AG20443 (cell line): Measurements from ENCODE around the gene C1QTNF4.
"Not testable (repeated sequence)": the region's sequence is repeated elsewhere in the genome, so short reads cannot be mapped to it uniquely, and the experiment has no call there.

Experiments used
- DNase-seq: peaks from one replicate; pipeline ENCODE4 v3.0.0; 2012; ENCODE audit warnings: low spot score, mixed read lengths

C1QTNF4 gene

DNA sequence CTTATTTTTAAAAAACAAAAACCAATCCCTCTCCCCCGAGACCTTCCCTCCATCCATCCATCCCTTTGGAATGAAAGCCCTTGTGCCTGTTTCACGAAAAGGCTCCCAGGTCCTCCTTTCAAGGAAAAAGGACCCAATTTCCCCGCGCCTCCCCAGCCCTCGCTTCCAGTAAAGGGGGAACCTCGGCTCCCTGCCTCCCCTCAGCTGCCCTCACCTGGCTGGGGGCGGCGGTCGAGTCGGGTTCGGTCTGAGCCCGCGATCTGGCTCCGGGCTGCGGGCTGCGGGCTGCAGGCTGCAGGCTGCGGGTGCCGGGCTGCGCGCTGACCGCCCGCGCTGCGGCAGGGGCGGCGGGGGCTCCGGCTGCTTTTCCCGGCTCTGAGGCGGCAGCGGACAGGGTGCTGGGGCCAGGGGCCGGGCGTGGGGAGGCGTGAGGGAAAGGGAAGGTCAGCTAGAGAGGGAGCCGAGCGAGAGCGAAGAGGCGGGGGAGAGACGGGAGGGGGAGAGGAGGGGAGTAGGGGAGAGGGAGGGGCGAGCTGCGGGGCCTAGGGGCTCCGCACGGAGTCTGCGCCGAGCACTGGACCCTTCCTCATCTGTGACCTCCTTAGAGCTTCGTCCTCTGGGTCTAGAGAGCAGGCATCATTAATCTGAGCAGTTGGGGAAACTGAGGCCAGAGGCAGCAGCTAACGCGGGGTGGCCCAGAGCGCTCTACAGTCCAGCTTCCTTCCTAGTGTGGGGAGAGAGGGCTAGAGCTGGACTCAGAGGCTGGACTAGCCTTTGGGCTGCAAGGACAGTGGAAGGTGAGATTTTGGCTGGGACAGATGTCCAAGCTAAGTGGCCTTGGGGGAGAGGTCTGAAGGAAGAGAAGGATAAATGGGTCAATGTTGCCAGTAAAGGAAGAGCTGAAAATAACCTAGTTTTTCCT lies at the start of gene C1QTNF4:
Gene C1QTNF4 (minus strand): TSS at position 478 of the 922 bp plus-strand sequence. CDS start 3,601 bp downstream, outside the sequence.
- no peak for DNase-seq

DNA sequence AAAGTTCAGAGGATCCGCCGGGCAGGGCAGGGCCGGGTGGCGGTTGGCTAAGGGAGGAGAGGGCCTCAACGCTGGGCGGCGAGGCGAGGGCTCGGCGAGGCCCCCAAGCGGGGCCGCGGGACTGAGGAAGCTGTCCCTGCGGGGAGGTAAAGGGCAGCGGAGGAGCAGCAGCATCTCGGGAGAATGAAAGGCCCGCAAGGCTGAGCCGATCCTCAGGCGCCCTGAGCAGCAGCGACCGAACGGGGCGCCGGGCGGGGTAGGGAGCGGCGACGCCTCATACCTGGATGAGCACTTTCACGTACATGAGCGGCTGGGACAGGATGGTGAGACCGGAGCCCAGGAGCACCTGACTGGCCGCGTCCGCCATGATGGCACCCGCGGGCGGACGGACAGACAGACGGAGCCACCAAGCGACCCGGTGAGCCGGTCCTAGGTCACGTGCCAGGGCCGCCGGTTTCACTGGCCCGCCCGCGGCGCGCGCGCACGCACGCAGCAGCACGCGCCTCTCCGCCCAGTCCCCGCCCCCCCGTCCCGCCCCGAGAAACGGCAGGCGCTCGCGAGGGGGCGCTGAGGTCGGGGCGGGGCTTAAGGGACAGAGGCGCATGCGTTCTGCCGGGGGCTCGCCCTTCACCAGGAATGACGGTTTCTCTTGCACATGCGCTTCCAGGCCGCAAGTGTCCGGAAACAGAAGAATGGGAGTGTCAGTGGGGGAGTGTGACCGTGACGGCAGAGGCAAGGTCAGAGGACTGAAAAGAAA lies 48.1 kb upstream of the C1QTNF4 start, which contains the start of gene MTCH2:
Gene MTCH2 (minus strand): TSS at position 461 of the 757 bp plus-strand sequence. CDS start 94 bp downstream, at position 367.
- DNase-seq, result peak; percentile 100

DNA sequence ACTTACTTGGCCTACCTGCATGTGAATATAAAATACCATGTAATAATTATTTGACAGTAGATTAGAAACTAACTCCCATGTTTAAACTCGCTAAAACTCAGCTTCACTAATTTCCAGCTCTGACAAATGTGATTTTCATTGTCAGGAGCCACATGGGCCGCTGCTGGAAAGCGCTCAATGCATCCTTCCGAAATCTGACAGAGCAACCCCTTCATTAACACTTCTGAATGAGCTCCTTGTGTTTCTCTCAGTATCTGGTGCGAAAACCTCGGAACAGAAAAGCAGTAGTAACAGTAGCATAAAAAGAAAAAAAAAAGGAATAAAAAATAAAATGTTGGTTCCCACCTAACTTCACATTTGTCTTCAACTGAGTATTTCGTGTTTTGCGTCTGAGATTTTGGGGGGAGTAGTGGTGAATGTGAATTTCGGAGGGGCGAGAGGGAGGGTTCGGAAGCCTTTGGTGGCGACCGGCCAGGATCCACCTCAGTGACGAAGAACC lies 47.4 kb upstream of the C1QTNF4 start:
- DNase-seq, result no peak

DNA sequence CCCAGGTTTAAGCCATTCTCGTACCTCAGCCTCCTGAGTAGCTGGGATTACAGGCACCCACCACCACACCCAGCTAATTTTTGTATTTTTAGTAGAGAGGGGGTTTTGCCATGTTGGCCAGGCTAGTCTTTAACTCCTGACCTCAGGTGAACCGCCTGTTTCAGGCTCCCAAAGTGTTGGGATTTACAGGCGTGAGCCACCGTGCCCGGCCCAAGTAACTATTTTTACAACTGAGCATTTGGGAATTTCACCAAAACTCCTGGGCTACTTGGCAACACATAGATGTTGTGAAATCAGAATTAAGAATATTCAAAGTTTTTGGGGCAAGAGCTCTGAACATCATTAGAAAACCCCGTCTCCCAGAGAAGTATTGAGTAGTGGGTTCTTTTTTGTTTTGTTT lies 46.3 kb upstream of the C1QTNF4 start:
- DNase-seq, result peak; percentile 27

DNA sequence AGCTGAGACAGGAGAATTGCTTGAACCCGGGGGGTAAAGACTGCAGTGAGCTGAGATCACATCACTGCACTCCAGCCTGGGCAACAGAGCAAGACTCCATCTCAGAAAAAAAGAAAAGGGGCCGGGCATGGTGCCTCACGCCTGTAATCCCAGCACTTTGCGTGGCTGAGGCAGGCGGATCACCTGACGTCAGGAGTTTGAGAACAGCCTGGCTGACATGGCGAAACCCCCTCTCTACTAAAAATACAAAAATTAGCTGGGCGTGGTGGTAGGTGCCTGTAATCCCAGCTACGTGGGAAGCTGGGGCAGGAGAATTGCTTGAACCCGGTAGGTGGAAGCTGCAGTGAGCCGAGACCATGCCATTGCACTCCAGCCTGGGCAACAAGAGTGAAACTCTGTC lies 42.1 kb upstream of the C1QTNF4 start:
- DNase-seq, result not testable (repeated sequence)

DNA sequence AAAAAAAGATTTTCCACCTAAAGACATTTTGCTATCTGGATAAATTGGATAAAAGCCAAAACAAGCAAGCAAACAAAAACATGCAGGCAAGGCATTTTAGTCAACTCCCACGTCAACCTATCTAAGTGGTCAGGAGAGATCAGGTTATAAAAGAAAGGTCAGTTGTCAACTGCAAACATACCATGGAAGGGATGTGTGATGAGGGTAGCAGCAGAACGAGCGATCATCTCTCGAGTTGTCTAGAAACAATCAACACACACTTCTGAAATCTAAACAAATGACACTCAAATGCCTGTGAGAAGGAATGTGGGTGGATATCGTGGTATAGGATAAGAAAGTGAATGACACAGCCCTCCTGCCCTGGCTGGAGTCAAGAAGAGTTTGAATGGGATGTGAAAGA lies 37.3 kb upstream of the C1QTNF4 start:
- DNase-seq, result no peak

DNA sequence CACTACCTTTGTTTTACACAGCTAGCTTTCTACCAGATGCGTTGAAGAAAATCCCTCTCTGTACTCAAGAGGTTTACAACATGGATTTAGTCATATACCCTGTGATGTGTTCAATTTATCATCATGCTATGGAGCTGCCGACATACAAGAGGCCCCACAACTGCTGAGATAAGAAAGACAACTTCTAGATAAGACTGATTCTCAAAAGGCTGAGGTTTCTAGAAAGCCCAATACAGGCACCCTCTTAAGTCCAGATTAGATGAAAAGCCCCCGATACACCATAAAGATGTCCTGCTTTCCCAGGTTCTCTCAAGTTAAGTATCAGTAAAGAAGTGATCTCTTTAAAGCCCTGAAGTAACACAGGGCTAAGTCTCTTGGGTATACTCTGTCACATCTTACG lies 33.8 kb upstream of the C1QTNF4 start:
- no peak for DNase-seq

DNA sequence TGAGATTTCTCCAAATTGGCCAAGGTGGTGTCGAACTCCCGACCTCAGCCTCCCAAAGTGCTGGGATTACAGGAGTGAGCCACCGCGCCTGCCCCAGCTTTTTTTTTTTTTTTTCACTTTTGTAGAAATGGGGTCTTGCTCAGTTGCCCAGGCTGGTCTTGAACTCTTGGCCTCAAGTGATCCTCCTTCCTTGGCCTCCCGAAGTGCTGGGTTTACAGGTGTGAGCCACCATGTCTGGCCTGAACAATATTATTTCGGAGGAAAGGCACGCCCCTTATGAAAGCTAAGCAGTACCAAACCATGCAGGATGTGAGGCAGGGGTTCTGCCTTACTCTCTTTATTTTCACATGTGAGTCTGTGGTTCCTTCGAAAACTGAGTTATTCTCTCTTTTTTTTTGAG lies 32.0 kb upstream of the C1QTNF4 start:
- DNase-seq, result no peak

DNA sequence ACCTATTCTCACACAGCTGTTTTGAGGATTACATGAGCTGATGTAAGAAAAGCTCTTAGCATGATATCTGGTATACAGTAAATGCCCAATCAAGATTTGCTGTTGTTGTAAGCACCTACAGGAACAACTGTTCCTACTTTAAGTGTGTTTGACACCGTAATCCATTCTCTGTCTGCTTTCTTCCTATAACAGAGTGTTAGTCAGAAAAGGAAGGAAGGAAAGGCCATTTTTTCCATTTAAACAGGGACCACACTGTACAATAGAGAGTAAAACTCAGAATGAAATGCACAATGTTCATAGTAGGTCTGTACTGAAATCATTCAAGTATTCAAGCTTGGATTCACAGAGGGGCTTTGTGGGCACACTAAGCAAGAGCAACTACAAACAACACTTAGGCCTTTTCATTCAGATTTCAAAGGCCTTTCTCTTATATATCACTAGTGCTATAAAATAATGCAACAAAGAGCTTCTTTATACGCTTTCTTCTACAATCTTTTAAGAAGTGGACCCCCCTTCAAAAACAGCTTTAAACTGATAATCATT lies 26.7 kb upstream of the C1QTNF4 start:
- DNase-seq, result no peak

DNA sequence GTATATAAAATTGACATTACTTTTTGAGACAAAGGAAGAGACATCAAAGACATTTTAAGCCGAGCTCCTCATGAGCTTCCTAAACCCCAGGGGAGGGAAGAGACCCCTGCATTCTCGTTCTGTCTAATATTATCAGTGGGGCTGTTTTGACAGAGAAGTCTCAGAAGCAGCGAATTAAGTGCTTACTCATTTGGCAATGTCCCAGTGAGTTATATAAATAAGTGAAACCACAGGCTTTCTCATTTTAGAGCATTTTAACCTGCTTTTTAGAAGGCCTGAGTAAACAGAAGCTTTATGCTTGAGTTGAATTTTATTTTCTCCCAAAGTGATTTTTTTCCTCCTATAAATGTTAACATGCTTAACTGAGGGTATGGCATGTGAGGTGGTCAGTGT lies 23.2 kb upstream of the C1QTNF4 start:
- DNase-seq, result peak; percentile 32

DNA sequence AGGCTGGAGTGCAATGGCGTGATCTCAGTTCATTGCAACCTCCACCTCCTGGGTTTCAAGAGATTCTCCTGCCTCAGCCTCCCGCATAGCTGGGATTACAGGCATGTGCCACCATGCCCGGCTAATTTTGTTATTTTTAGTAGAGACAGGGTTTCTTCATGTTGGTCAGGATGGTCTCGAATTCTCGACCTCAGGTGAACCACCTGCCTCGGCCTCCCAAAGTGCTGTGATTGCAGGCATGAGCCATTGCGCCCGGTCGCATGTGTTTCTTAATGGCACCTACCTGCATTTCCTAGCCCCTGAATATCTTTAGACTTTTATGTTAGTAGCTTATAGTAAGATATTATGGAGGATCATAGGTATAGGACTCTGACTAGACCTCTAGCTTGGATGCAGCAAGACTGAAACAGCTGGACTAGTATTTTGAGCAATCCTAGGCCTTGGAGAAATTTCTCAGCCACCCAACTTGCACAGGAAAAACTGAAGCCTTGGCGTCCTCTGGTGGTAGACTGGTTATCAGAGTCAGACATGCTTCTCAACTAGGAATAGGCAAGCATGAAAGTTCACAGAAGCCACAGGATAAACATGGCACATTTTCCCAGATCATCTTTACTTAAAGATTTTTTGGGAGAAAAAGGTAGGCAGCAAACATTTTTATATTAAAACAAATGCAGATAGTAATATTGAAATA lies 22.7 kb upstream of the C1QTNF4 start:
- peak; percentile 83 for DNase-seq

DNA sequence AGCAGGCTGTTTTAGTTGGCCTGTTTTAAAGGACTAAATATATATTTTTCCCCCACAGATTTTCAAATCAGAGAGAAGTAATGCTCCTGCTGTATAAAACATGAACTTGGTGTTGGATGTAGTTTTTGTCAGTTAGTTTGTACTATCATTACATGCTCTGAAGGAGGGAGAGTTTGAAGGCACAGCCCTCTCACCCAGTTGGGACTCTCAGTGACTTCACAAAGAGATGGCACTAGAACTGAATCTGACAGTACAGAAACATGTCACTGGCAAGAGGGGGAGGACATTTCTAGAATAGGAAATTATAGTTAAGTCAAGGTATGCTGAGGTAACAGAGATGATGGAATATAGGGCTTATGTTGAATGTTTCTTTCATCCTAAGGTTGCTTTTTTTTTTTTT lies 21.0 kb upstream of the C1QTNF4 start:
- no peak for DNase-seq

DNA sequence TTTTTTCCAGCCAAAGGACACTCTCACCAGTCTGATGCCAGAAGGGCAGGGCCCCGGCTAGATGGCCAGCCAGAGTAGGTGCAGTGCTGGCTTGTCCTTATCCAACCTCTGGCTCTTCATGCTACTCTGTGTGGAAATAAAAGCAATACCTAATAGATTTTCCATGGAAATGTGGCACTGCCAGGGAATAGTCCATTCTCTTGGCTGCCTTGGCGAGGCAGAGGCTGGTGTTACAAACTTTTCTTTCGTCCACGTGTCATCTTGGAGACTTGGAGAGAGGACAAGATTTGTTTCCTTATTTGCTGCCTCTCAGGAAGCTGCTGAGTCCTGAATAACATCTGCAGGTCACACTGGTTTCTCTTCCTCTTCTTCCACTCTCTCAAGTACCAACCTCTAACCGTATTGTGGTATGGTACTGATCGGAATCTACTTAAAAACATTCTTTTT lies 17.2 kb upstream of the C1QTNF4 start:
- no peak for DNase-seq

DNA sequence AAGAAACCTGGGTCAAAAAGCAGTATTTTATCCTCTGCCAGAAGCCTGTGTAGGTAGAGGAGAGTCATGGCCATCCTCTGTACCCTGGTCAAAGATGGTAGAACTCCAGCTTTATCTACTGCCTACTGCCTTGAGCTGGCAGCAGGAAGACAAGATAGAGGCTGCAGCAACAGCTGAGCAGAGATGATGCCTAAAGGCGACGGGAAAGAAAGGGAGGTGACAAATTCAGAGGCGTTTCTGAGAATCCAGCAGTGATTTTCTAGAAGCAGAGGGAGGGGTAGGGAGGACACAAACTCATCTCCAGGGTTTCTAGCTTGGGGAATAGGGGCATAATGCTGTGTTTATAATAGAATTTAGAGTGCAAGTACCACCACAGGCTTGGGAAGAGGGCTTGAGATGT lies 15.5 kb upstream of the C1QTNF4 start:
- no peak for DNase-seq

DNA sequence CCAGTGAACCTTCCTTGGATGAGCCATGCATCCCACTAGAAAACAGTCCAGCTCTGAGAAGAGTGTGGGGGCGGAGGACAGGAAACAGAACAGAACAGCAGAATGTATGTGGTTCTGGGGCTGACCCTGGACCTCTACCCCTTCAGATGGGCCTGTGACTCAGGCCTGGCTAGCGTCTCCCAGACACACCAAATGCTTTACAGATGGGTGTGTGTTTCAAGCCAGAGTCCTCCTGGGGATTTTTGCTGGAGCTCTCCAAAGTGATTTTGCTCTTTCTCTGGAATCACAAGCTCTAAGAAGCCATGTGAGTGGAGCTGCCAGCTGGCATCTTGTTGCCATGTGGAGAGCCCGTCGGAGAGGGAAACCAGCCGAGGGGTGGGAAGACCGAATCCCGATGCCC lies 13.2 kb upstream of the C1QTNF4 start:
- DNase-seq, result peak; percentile 85

DNA sequence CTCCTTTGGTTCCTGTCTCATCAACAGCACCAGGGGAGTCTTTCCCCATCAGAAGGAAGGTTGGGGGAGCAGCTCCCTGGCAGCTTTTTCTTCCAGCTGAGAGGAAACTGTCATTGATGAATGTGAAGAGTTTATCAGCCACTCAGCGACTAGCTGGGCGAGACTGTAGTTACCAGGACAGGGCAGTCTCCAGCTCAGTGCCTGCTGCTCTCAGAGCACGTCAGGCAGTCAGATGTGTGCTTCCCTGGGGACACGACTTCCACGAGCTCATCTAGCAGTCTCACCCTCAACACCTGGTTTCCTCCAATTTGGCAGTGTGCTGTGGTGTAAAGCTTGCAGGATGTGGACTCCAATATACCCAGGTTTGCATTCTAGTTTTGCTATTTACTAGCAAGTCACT lies 12.5 kb upstream of the C1QTNF4 start:
- no peak for DNase-seq

DNA sequence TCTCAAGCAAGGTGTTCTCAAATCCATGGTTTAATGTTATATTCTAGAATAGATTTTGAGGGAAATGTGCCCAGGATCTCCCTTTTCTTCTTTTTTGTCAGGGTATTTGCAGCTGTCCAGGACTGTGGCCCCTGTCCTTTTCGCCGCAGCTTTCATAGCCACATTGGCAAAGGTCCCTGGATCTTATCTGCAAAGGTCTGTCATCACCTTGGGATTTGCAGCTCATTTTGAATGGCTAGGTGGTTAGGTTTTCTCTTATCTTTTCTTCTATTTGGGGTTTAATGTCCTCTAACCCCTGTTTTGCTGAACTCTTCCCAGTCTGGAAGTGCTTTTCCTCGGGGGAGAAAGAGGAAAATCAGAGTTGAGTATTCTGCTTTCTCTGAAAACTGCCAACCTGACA lies 11.7 kb upstream of the C1QTNF4 start:
- no peak for DNase-seq

DNA sequence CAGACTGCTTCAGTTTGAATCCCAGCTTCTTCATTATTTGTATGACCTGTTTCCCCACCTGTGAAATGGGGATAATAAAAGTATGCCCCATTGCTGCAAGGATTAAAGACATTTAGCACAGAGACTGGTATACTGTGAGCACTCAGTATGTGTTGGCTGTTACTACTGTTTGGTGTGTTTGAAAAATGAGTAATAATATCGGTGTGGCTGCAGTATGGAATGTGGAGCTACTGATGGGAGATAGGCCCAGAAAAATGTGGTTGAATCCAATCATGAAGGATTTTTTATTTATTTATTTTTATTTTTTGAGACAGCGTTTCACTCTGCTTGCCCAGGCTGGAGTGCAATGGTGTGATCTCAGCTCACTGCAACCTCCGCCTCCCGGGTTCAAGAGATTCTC lies 9.1 kb upstream of the C1QTNF4 start:
- peak; percentile 62 for DNase-seq

DNA sequence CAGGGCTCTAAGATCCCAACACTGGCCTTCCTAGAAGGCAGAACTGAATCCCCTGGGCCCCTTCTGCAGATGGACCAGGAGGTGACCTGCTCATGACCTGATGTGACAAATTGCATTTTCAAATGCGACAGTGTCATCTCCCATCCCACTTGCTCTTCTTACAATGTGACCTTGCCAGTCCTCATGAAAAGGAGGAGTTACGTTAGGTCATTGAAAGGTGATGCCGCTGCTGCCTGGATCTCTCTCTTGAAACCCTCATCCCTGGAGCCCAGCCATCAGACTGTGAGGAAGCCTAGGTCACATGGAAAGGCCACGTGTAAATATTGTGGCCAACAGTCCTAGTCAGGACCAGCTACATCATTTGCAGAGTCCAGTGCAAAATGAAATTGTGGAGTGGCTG lies 5.7 kb upstream of the C1QTNF4 start:
- DNase-seq, result no peak

DNA sequence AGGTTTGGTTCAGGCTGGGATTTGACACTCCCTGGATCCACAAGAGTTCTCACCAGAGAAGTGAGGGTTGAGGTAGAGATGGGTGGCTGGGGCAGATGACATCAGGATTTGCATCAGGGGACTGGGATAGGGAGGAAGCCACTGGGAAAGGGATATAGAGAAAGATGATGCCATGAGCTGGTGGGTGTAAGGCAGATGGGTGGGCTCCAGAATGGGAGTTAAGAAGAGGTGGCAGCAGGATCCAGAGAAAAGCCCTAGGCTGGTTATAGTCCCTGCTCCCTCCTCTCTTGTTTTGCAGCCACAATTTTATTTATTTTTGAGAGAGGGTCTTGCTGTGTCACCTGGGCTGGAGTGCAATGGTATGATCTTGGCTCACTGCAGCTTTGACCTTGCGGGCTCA lies 1.8 kb upstream of the C1QTNF4 start:
- DNase-seq, result no peak

DNA sequence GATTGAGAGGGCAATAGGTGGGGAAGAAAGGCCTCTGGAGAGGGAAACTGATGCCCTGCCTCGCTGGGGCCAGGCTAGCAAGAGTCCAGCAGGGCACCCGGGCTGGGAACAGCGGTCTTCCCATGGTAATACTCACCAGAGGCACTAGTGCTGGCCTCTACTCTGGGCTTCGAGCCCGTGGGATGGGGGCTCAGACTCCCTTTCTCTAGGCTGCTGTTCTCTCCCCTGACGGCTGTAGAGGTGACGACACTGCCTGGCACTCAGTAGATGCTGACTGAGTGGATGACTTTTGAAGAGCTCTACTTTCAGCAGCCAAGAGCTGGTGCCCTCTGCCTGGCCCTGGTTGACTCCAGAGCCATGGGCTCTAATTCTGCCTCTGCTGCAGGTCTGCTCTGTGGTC lies 818 bp upstream of the C1QTNF4 start:
- DNase-seq, result no peak

DNA sequence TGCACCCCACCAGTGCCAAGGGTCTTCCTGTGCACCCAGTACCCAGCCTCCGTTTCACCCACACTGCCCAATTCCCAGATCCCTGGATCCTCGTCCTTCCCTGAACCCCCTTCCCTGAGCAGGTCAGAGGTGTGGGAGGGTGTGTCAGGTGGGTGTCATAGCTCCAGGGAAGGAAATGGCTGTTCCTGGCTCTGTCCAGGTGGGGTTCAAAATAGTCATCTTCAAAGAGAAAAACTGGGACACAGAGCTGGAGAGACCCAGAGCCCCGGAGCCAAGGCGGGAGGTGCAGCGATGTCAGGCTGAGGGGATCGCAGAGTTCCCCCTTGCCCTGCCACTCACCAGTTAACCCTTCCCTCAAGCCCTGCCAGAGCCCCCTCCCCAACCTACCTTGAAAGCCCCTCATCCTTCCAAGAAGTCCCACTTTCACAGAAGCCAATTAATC lies 698 bp downstream of the C1QTNF4 start:
- no peak for DNase-seq
